Measurements from ENCODE around the gene SPEG.

- no peak for TF ChIP-seq SIN3A (conservative IDR thresholded peaks at IDR 0.05 in 1 of 2, IDR thresholded peaks at IDR 0.05 in 1 of 2; ENCODE audit: low read depth in 1 of 2, low read length in 2 of 2)
- TF ChIP-seq, protein P1, sequence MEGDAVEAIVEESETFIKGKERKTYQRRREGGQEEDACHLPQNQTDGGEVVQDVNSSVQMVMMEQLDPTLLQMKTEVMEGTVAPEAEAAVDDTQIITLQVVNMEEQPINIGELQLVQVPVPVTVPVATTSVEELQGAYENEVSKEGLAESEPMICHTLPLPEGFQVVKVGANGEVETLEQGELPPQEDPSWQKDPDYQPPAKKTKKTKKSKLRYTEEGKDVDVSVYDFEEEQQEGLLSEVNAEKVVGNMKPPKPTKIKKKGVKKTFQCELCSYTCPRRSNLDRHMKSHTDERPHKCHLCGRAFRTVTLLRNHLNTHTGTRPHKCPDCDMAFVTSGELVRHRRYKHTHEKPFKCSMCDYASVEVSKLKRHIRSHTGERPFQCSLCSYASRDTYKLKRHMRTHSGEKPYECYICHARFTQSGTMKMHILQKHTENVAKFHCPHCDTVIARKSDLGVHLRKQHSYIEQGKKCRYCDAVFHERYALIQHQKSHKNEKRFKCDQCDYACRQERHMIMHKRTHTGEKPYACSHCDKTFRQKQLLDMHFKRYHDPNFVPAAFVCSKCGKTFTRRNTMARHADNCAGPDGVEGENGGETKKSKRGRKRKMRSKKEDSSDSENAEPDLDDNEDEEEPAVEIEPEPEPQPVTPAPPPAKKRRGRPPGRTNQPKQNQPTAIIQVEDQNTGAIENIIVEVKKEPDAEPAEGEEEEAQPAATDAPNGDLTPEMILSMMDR (IDR thresholded peaks at IDR 0.05; ENCODE audit: control extremely low read depth in 1 of 3, insufficient read depth in 1 of 3, low read depth in 1 of 3, low read length in 3 of 3): no peak
- no peak for TF ChIP-seq POU5F1 (IDR thresholded peaks at IDR 0.05; ENCODE audit: low read depth, low read length)
- no peak for TF ChIP-seq SUZ12 (IDR thresholded peaks at IDR 0.05; ENCODE audit: low read length)
- TF ChIP-seq TCF12 (IDR thresholded peaks at IDR 0.05; ENCODE audit: low read depth, low read length): no peak
- TF ChIP-seq POLR2A (IDR thresholded peaks at IDR 0.05; ENCODE audit: control extremely low read depth in 1 of 2, low read depth in 2 of 2, low read length in 2 of 2): no peak
- TF ChIP-seq YY1 (IDR thresholded peaks at IDR 0.05; ENCODE audit: low read depth, low read length): no peak
- no peak for TF ChIP-seq BACH1 (IDR thresholded peaks at IDR 0.05; ENCODE audit: low read length)
- no peak for TF ChIP-seq POLR2AphosphoS5 (IDR thresholded peaks at IDR 0.05; ENCODE audit: low read depth, low read length)
- TF ChIP-seq FOSL1 (IDR thresholded peaks at IDR 0.05; ENCODE audit: insufficient read depth, low read depth, low read length): no peak
- no peak for TF ChIP-seq CREB1 (IDR thresholded peaks at IDR 0.05)
- no peak for TF ChIP-seq E2F6 (IDR thresholded peaks at IDR 0.05)
- TF ChIP-seq CBX8 (IDR thresholded peaks at IDR 0.05; ENCODE audit: borderline replicate concordance, low read depth, low read length): no peak
- no peak for TF ChIP-seq TAF1 (IDR thresholded peaks at IDR 0.05; ENCODE audit: low read depth, low read length)
Observed at GRCh38 chr2:219384859-219385258, 49.8 kb upstream of the SPEG start.
